Neural progenitor cell (in vitro differentiated cells): ENCODE results near the gene EPHA4.

Experiments used
- CTCF ChIP-seq: fragments of 200-600 bp; sonication (generic); IDR thresholded peaks from 2 replicates; pipeline ENCODE4 v1.5.1; 2017; ENCODE audit warnings: antibody characterized with exemption, mild to moderate bottlenecking
- EZH2 ChIP-seq: fragments of 200-600 bp; sonication (generic); IDR thresholded peaks from 2 replicates; pipeline ENCODE4 v1.6.1; 2017; ENCODE audit warnings: antibody characterized with exemption, mild to moderate bottlenecking, moderate library complexity
- EZH2phosphoT487 ChIP-seq: fragments of 200-600 bp; sonication (generic); IDR thresholded peaks from 2 replicates; pipeline ENCODE4 v1.6.1; 2017; ENCODE audit warnings: antibody characterized with exemption

- TF ChIP-seq EZH2phosphoT487 (no peak), CTCF (no peak), EZH2 (no peak)
Measured at GRCh38 chr2:221448057-221448843, 123.9 kb downstream of the EPHA4 start.
